Glomerular endothelial cell (primary cell): ENCODE data around the gene PREP. TPM values are rescaled to one million over a fixed set of nuclear protein-coding genes. Genes with fewer than 3 reads are reported as not detected.
"Not testable (repeated sequence)": the region's sequence is repeated elsewhere in the genome, so short reads cannot be mapped to it uniquely, and the experiment has no call there.

Experiments used
- DNase-seq: peaks from one replicate; pipeline ENCODE4 v3.0.0-alpha.2; 2011; ENCODE audit warnings: low read depth, low spot score; ENCODE audit errors: extremely low read depth
- total RNA-seq: library from RNA; depleted of rRNA; stranded (reverse); fragments of >200 nt; gene quantifications from 2 replicates; pipeline ENCODE4 v1.2.3, GENCODE V29; 2015

PREP gene
- total RNA-seq, 1 donor from 2014 or later, result 27.8 TPM

DNA sequence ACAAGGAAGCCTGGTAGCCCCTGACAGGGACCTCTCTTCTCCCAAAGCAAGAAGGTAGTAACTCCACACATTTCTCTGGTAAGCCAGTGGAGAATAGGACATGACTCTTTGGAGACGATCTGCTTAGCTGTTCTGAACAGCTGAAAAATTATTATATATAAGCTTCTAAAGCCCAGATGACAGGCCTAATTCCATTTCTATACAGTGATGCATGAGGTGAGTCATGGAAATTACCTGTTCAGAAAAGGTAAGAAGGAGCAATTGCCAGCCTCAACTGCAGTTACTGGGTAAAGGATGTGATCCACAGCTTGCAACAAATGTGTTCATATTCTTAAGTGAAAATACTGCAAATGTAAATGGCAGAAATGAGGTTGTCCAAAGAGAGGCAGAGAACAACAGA lies 54.0 kb downstream of the PREP start:
- no peak for DNase-seq

DNA sequence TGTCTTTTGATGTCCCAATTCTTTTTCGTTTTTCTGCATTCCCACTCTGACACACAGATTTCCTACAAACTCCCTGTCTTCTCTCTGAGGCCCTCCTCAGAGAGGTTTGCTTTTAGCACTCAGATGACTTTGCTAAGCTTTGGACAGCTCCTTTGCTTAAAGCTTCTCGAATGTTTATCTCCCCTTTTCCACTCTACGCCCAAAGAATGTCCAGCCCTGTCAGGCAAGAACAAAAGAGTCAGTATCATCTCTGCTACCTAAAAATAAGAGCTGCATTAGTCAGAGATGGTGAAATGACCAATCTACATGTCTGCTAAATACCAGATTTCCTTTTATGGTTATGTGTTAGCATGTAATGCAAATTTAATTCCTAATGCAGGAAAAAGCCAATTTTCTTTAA lies 56.8 kb downstream of the PREP start:
- DNase-seq, result no peak

DNA sequence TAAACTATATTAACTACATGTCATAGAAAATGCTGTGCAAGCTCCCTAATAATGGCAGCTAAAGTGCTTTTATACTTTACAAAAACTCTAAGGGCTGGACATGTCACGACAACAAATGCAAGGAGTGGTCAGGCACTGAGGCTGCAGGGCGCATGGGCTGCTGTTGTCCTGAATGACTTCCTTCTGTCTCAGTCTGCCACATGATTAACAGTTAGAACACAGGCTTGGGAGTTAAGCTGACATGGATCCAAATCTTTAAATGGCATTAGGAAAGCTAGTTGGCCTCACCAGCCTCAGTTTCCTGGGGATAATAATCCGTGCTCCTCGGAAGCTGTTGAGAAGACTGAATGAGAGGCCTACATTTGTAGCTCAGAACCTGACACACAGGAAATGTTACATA lies 57.4 kb downstream of the PREP start:
- DNase-seq, result no peak

DNA sequence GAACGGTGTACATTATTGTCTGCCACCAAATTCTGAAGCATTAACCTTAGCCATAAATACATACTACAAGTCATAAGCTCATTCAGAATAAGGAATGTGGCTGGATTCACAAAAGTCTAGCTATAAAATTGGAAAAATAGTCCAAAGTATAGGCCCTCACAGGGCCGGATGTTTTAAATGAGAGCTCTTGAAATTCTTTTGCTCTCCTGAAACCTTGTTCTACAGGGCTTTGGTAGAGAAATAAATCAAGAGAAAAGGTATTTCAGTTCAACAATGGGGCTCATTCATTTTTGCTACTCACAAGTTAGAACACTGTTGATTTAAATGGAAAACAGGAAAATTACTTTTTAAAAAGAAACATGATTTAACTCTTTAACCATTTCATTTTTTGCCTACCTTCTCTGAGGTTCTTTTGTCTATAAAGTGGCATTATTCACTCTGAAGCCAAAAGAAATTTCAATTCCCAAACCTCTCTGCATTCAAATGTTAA lies 58.0 kb downstream of the PREP start:
- DNase-seq, result no peak

DNA sequence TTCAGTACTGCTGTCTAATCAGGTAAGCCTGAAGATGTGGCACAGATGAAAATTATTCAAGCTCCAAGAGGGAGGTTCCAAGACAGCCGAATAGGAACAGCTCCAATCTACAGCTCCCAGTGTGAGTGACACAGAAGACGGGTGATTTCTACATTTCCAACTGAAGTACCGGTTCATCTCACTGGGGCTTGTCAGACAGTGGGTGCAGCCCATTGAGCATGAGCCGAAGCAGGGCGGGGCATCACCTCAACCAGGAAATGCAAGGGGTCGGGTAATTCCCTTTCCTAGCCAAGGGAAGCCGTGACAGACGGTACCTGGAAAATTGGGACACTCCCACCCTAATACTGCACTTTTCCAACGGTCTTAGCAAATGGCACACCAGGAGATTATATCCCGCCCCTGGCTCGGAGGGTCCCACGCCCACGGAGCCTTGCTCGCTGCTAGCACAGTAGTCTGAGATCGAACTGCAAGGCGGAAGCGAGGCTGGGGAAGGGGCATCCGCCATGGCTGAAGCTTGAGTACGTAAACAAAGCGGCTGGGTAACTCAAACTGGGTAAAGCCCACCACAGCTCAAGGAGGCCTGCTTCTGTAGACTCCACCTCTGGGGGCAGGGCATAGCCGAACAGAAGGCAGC lies 64.4 kb downstream of the PREP start:
- DNase-seq, result not testable (repeated sequence)

DNA sequence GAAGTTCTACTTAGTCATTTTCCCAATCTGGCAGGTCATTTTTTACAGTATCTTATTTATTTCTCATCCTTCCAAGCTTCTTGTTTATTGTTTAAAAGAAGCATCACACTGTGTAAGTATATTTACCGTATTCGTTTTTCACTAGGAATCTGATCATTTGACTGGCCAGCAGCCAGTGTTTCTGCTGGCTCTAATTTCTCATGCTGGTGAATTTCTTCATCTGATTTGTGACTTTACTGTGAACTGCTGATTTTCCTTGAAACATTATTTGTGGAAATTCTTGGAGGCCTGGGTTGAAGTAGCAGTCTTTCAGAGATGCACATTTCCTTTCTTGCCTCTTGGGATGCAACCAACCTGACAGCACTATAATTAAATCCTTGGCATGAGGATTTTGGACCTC lies 65.9 kb downstream of the PREP start:
- DNase-seq, result no peak

DNA sequence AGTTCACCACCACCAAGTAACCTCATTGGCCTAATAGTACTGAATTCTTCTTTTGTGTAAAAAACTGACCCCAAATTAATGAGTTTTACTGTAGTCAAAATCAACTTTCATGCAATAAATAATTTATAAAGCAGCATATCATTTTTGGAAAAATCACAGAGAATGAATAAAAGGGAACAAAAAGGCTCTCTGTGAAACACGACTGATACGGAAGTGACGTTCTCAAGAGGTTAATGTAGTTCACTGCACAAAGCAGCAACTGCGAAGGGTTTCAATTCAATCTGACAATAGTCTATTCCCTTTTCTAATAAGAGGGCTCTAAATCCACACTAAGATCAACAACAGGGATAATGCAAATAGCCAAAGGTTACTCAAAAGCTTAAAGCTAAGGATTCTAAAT lies 70.3 kb downstream of the PREP start:
- no peak for DNase-seq

DNA sequence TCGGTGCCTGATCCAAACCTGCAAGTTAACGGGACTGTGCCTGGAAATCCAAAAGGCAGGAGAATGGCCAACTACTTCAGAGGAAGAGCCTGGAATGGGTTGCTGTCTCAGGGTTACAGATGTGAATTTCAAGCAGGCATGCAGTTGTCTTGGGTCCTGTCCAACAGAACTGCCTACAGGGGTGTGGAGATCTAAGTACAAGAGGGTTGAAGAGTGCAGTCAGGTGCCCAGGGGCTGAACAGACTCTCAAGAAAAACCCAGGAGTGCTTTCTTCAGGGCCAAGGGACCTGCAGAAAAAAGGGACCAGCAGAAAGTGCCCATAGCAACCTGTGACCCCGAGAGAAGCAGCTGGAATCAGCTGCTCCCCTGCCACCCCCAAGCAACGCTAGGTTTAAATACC lies 71.0 kb downstream of the PREP start:
- no peak for DNase-seq

DNA sequence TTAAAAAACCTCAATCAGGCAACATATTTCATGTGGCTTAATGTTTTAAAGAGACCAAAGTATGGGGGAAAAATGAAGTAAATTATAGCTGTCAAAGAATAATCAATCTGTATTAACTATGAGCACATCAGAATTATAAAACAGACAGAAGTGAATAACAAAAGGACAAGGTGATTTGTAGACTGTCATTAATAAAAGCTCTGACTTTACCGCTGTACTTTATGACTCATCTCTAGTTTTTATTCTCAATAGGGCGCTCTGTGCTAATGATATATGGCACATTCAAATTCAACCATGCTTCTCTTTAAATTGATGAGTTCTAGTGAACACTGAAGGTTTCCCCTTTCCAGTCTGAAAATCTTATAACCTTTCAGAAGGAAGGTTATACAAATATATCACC lies 72.0 kb downstream of the PREP start:
- no peak for DNase-seq

DNA sequence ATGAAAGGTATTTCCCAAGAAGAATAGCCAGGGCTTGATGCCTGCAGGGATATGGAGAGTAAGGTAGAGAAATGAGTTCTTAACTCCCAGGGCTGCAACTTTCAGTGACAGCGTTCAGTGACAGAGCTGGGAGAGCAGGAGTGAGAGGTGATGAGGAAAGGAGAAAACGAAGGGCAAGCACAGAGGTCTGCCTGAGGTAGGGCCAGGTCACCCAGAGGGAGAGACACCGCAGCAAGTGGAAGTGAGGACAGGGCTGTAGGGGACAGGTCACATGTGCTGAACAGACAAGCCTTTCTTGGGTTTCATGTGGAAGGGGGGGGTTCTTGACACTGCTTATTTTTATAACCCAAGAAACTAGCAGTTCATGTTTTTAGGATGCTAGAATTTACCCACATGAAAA lies 72.5 kb downstream of the PREP start:
- DNase-seq, result no peak

DNA sequence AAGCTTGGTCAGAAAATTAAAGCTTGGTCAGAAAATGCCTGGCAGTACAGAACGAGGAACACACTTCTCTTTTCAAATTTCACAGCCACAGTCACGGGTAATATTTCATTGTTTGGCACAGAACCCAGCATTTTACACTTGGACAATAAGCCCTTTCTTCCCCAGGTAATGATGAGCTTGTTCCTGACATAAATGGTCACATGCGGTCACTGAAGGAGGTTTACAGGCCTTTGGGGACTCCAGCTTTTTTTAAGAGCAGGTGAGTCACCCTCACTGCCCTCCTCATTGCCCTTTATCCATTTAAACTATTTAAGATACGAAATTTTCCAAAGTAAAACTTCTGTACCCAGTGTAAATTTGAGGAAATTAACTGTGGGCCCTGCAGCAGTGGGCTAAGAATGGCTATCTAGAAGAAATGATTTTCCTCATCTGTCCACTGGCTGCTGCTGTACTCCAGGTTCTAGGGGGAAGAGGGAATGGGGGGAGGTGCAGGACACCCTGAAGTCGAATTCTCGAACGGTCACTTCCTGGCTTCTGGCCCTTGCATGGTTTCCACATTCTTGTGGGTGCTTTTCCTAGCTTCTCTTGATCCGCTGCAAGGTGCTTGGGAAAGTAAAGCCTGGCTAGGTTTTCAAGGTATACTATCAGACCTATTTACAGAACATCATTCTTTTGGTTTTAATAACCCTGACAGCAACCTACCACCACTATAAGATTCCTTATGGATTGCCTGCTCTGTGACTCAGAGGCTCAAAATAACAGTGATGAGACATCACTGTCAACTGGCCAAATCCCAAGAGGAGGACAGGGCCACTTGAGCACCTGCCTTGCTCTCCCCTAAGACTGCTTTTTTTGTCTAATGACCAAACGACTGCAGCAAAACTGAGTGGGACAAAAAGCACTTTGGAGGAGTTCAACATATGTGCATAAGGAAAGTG lies 75.8 kb downstream of the PREP start:
- DNase-seq, result no peak

DNA sequence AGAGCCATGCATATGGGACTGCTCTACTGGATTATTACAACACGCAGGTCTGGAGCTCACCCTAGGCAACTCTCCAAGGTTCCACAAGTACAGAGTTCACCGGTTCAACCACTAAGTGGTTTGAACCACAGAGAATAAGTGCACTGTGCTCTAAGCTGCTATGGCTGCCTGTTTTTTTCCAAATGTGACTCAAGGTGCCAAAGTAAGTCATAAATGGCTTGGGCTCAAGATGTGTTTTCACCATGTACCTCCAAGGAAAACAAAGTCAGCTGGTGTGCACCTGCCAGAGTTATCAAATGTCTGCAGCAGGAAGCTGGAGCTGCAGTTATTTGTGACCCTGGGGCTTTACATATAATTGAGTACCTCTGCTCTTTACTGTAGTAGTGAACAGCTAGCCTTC lies 76.7 kb downstream of the PREP start:
- no peak for DNase-seq

DNA sequence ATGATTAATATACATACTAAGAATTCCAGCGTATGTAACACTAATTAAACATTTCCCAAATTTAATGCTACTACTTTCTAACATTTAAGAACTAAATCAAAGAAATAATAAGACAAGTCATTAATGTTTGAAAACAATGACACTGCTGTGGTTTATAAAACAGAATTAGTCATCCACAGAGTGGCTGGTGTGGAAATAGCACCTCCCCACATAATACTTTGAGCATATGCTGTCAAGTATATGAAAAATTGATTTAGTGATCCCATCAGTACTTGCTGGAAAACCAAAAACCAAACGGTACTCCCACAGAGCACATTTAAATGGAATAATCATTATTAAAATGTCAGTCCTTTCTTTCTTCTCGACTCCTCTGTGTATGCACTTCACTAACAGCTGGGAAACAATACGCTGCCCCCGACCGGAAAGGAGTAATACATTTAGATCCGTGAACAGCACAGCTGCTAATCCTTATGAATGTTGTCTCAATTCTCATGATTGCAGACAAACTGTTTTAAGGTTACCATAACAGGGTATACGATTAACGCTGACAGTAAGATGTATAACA lies 78.4 kb downstream of the PREP start:
- no peak for DNase-seq

DNA sequence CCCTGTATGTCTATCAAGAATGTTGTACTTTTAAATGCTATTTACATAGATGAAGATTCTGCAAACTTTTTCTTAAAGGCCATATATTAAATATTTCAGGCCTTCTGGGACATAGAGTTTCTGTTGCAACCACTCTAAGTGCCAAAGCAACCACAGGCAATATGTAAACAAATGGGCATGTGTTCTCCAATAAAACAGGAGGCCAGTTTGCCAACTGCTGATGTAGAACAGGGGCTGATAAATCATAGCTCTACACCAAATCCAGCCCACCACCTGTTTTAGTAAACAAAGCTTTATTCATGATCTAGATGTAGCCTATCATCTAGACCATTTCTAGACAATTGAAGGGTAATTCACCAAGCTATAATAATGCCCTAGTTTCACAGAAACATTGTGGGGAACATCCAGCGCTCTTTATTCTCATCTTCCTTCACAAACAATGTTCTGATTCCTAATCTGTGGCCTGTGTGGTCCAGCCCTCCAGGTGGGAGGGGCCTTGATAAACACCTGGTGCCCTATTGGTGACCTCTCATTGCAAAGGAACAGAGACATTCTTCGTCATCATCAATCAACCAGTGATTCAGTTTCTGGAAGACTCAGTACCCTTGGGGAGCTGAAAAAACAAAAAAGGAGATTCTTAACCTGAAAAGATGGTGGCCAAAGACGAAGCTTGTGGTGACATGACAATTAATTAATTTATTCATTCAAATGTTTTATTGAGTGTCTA lies 80.2 kb downstream of the PREP start:
- DNase-seq, result no peak

DNA sequence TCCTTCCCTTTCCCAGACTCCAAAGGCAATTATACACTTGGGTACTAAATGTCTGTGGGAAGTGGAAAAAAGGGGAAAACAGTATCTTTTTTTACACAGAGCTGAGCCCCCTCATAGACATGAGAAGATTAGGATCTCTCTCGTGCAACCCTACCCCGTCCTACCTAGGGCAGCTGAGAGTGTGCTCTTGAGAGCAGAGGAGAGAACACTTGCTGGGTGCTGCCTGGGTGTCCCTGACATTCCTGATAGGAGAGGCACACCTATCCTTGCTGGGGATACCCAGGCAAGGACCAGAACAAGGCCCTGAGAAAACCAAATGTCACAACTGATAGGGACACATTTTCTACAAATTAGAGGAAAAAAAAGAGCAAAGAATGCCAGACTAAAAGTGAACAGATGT lies 81.2 kb downstream of the PREP start:
- no peak for DNase-seq

DNA sequence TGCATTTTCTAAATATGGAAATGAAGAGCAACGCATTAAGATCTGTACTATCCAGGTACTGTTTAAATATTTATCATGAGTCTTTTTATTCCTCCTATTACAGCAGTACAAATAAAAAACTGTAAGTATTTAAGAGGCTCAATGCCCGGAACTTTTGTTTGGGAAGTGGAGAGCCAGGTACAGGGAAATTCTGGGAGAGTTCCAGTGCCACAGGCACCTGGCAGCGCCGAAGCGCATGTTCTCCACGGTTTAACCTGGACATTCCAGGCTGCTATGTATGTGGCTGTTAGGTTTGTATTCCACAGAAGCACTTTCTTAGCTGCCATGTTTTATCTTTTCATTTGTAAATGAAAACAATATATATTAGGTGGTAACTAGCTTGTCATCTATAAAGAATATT lies 81.7 kb downstream of the PREP start:
- no peak for DNase-seq

DNA sequence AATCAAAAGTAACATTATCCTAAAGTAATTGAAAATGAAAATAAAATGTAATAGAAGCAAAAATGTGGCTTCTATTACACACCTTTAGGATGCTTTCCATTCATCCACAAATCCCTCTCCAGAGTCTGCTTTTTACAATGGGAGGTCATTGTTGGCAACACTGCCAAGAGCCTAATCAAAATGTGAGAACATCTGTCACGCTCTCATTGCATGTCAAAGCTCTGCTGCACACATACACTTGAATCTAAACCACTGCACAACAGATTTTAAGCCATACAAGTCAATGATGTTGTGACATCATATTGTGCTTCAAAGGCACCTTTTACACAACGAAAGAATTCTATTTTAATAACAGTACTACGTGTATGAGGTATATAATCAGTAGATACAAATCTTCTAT lies 82.1 kb downstream of the PREP start:
- no peak for DNase-seq

DNA sequence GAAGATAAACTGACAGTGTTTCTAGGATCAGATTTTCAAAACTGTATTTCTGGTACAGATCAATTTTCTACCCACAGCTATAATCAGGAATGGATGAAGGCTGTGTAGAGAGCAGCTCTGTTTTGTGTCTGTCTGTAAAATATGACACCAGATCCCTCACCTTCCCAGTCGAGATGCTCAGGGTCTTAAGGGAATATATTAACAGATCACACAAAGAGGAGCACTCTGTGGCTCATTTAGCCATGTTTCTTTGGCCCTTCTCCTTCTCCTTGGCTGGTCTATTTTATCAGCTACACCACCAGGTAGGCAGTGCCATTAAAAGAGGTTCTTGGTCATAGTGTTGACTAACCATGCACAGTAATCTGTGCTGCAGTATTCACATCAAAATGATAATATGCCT lies 82.6 kb downstream of the PREP start:
- no peak for DNase-seq

DNA sequence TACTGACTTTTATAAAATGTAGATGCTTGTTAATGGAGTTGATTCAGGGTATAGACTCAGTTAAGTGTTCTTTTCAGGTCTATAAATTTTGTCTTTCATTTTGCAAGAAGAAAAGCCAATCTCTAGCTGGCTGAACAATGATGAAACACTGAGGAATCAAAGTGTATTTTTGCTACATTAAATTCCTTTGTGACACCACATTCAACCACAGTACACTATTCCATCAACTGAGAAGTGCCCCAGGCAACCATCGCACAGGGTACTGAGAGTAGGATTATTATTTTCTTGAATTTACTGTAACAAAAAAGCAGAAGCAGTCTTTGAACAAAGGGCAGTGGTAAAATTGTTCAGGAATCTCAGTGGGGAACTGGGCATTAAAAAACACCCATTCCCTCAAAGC lies 83.6 kb downstream of the PREP start:
- no peak for DNase-seq

DNA sequence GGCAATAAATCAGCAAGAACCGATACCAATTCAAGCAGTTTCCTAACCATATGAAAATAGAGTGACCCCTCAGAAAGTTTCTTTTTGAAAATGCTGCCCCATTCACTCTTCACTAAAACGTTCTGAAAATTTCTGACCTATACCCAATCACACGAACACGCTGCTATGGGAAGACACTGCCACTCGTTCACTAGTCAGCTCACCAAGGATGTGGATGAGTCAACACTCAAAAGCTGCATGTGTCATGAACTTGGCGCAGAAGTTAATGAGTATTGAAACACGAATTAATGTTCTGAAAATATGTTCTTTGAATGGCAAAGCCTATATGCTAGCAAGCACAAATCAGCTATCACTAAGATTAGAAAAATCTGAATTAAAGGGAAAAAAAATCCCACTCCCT lies 84.2 kb downstream of the PREP start:
- no peak for DNase-seq
